Measurements from ENCODE around the gene SLC5A11.
A peak's percentile ranks its signal among the peaks of the same experiment; 100 is the strongest.
"Not testable (repeated sequence)": the region's sequence is repeated elsewhere in the genome, so short reads cannot be mapped to it uniquely, and the experiment has no call there.

The SLC5A11 gene, protein sequence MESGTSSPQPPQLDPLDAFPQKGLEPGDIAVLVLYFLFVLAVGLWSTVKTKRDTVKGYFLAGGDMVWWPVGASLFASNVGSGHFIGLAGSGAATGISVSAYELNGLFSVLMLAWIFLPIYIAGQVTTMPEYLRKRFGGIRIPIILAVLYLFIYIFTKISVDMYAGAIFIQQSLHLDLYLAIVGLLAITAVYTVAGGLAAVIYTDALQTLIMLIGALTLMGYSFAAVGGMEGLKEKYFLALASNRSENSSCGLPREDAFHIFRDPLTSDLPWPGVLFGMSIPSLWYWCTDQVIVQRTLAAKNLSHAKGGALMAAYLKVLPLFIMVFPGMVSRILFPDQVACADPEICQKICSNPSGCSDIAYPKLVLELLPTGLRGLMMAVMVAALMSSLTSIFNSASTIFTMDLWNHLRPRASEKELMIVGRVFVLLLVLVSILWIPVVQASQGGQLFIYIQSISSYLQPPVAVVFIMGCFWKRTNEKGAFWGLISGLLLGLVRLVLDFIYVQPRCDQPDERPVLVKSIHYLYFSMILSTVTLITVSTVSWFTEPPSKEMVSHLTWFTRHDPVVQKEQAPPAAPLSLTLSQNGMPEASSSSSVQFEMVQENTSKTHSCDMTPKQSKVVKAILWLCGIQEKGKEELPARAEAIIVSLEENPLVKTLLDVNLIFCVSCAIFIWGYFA

DNA sequence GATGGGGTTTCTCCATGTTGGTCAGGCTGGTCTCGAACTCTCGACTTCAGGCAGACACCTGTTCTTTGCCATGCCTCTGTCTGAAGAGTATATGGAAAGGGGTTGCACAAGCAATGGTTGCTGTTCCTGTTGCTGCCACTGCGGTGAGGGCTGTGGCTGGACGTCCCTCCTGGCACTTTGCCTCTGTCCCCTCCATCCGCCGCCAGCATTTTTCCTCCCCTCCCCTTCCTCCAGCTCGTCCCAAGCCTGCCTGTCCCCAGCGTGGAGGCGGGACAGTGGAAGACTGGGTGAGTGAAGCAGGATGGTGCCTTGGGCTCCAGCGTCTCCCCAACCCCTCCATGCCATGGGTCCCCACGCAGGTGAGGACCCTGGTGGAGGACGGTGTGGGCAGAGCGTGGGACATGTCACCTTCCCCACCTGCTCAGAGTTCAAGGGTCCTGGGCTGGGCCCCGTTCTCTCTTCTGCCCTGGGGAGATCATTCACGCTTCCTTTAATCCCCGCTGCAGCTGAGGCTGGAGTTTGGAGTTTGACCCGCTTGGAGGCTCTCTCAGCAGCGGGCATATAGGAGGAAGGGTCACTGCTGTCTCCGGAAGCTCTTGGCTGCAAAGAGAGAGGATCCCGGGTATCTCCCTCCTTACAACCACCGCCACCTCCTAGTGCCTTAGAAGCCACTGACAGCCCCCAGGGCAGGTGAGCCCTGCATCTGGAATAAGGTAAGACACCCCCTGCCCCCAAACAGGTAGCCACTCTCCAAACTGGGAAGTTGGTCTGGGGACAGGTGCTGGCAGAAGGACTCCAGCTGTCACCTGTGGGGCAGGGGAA, at the start of gene SLC5A11:
Gene SLC5A11, plus strand, starts transcription at position 238 of the 822 bp plus-strand sequence. CDS start 12,681 bp downstream, outside the sequence.
- peak; percentile 62 for DNase-seq (ENCODE audit: low spot score)

DNA sequence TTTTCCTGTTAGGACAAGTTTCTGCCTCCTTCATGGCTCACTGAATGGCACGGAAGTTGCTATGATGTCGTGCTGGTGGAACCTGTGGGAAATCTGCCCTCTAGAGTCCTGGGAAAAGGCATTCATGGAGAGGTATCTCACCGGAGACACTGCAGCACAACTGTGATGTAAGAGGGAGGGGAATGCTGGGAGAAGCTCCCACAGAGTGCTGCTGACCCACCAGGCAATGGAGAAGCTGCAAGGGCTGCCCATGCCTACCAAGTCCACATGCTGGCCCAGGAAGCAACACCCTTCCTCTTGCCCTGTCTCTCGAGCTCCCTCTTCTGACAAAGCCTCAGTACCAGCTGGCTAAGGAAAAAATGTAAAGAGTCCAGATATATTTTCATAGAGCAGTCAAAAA, 45.2 kb upstream of the SLC5A11 start:
- DNase-seq (ENCODE audit: low spot score): no peak

DNA sequence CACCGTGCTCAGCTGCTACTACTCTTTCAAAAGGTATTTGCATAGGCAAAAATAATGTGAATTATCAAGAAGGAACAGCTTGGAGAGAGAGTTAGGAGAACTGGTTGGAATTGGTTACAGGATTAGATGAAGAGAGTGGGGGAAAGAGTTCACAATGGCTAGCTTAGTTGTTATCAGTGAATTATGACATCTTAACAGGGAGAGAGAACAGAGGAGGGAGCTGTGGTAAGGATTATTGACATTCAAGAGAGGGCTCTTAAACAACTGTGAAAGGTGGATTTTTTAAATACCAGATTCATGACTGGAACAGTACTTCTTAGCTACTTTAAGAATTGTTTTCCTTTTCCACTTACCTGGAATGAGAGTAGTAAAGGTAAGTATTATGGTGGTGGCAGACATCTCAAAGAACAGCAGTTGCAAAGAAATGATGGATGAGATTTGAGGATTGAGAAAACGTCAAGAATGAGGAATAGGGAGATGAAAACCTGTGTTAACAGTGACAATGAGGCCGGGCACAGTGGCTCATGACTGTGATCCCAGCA, 43.9 kb upstream of the SLC5A11 start:
- DNase-seq (ENCODE audit: low spot score): no peak

DNA sequence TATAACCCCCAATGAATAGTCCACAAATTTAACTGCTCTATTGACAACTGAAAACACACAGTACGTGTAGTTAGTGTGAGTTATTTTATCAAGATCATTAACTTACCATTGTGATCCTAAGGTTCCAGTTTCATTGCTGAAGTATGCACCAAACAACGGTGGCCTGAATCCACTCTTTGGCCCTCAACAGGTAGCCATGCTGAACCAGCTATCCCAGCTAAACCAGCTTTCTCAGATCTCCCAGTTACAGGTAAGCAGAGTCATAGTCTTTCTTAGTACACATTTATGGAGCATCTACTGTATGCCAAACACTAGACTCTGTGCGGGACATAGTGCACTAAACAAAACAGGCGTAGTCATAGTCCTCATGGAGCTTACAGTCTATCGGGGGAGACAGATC, 40.3 kb upstream of the SLC5A11 start:
- DNase-seq (ENCODE audit: low spot score): no peak

DNA sequence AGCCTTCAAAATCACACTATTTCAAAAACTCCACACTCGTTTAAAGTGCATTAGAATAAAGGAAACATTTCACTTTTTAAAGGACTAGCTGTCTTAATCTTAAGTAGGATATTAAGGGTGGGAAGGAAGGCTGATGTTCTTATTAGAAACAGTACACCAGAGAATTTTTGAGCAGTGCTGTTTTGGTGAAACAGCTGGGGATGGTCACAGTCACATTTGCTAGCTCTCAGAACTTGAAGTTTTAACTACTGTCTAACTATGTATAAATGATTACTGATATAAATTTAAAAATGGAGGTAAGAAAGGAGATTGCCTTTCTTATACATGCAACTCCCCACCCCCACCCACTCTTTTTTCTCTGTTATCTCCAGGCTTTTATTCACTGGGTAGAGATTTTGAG, 38.5 kb upstream of the SLC5A11 start:
- DNase-seq (ENCODE audit: low spot score): no peak

DNA sequence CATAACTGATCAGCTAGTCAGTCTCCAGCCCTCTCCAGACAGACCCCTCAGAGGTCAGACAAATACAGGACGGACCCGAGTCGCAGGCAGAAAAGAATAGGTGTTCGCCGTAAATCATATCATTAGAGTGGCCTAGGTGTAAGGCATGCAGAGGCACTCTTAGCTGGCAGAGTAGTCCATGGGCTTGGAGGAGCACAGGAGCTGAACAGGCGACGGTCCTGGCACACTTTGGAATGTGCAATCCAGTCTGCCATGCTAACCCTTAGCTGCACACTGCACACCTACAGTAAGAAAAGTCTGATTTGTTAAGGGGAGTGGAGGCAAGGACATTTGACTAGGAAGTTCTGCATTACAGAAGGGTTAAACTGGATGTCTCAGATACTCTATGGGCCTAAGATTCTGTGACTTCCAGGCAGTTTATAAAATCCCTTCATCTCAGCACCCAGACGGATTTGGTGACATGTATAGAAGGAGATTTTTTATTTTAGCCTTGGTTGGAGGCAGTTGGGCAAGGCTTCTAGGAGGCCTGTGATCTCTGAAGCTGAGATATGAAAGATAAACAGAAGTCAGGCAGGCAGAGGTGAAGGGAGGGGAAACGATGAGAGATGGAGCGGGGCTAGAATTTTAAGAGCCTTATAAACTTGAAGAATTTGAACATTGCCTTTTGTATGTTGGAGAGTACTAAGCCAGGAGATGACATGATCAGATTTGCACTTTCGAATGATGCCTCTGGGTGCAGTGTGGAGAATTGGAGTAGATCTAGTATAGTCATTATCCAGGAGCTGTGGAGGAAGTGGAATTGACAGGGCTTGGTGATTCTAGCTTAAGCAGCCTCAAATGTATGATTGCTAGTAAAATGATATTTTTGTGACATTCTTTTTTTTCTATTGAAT, 34.6 kb upstream of the SLC5A11 start:
- DNase-seq (ENCODE audit: low spot score): no peak

DNA sequence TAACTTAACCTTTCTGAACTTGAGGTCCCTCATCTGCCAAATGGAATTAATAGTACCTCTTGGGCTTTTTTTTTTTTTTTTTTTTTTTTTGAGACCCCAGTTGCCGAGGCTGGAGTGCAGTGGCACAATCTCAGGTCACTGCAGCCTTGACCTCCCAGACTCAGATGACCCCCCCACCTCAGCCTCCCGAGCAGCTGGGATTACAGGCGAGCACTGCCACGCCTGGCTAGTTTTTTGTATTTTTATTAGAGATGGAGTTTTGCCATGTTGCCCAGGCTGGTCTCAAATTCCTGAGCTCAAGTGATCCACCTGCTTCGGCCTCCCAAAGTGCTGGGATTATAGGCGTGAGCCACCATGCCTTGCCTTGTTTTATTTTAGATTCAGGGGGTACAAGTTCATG, 33.0 kb upstream of the SLC5A11 start:
- DNase-seq (ENCODE audit: low spot score): not testable (repeated sequence)

DNA sequence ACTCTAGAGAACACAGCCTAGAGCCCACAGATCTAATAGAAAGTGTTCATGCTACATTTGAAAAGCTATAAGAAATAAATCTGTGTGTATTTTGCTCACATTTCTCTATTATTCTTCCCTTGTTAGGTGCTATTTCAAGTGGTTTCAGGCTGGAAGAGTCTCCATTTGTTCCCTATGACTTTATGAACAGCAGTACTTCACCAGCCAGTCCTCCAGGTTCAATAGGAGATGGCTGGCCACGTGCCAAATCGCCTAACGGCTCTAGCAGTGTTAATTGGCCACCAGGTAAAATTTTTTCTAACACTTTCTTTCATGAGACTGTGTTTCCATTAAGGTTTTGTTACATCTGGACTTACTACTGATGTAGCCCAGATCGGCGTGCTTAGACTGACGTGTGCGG, 30.7 kb upstream of the SLC5A11 start:
- no peak for DNase-seq (ENCODE audit: low spot score)

DNA sequence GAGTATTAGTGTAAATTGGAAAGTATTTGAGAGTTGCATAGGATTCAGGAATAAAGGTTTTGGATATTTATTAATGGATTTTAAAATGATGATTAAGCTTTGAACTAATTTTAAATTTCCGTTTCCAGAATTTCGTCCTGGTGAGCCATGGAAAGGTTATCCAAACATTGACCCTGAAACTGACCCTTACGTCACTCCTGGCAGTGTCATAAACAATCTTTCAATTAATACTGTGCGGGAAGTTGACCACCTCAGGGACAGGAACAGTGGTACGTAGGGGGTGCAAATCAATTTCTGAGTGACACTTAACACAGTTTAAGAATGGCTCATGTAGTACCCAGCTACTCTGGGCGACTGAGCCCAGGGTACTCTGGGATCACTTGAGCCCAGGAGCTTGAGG, 29.1 kb upstream of the SLC5A11 start:
- no peak for DNase-seq (ENCODE audit: low spot score)

DNA sequence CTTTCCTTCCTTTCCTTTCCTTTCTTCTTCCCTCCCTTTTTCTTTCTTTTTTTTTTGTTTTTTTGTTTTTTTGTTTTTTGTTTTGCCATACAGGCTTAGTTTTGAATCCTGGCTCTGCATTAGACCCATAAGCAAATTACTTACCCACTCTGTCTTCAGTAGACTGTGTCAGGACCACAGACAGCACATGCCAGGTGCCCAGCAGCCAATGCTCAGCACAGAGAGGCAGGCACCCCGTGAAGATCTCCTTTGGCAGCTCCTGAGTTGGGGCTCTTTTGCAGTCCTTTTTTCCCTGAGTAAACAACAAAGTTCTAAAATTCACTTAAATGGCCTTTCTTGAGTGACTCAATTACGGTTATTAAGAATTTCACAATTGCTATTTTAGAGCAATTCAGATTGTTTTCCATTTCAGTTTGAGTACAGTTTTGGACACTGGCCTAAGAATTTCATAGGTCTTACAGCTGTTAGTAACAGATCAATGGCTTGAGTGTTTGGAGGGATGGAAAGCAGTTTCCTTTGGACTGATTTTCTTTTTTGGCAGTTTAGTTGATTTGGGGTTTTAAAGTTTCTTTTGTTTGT, 26.2 kb upstream of the SLC5A11 start:
- no peak for DNase-seq (ENCODE audit: low spot score)

DNA sequence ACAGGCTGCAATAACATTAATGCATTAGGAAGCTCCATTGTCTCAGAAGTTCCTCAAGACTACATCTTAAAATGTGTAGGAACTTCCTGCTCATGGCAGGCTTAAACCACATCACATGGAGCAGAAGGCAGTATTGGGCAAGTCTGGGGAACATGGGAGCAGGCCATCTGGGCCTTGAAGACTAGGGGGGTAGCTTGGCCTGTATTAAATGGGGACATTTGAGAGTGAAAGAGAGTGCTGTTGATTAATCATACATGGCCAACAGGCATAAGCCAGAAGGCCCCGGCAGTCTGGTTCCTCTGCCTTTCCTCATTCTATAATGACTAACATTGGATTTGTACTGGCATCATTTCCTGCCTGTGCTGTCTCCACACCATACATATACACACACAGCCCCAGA, 25.2 kb upstream of the SLC5A11 start:
- DNase-seq (ENCODE audit: low spot score): no peak

DNA sequence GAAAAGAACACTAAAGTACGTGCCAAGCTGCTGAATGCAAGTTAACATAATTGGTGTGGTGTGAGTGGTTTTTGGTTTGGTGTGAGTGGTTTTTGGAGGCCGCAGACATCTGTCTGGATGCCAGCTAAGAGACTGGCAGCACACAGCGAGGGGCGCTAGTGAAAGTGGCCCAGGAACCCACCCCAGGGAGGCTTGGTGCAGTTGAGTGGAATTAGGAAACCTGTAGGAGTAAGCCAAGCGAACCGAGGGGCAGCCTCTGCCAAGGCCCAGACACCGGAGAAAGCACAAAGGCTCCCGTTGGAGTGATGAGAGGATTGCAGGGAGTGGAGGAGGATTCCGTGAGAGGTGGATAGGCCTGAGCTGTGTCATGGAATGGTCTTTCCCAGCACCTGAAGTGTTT, 24.6 kb upstream of the SLC5A11 start:
- no peak for DNase-seq (ENCODE audit: low spot score)

DNA sequence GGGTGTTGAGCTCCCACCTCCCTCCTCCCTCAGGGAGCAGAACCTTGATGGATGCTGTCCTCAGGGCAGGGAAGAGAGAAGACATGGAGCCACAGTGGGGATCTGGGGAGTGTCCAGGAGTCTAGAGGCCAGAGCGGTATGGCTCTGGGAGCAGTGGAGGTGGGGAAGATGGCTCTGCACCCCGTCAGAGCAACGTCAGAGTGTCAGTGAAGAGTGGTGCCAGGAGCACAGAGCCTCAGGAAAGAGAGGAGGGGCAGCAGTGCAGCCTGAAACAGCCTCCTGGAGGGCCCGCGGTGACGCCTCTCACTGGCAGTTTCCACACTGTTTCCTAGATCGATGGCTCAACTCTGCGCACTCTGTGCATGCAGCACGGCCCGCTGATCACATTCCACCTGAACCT, 23.2 kb upstream of the SLC5A11 start:
- no peak for DNase-seq (ENCODE audit: low spot score)

DNA sequence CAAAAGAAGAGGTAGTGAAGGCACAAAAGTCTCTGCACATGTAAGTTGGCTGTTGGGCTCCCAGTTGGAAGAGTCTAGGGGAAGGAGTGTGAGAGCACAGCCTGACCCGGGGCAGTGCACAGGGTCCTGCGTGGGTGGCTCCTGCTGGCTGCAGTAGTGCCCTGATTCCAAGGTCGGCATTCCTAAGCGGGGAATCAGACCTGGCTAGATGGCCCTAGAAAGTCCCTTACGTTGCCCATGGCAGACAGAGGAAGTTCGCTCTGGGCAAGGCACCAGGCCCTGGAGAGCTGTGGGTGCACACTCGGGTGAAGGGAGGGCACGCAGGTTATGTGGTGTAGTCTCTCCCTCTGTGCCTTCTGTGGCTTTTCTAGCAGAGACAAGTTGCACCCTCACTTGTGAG, 22.8 kb upstream of the SLC5A11 start:
- no peak for DNase-seq (ENCODE audit: low spot score)

DNA sequence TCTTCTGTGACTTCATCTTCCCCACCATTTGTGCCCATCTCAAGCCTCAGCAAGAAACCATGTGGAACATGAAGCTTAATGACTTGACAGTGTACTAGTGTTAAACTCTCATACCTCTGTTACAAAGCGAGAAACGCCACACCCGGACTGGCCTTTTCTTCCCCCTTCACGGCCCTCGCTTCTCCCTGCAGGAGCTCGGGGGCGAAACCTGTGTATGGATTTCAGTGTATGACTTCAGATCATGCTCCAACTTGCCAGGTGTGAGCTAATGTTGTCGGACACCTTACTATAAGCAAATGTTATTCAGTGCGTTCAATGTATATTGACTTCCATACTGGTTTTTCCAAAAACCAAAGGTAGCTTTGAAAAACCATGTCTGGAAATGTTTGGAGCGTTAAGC, 20.1 kb upstream of the SLC5A11 start:
- no peak for DNase-seq (ENCODE audit: low spot score)

DNA sequence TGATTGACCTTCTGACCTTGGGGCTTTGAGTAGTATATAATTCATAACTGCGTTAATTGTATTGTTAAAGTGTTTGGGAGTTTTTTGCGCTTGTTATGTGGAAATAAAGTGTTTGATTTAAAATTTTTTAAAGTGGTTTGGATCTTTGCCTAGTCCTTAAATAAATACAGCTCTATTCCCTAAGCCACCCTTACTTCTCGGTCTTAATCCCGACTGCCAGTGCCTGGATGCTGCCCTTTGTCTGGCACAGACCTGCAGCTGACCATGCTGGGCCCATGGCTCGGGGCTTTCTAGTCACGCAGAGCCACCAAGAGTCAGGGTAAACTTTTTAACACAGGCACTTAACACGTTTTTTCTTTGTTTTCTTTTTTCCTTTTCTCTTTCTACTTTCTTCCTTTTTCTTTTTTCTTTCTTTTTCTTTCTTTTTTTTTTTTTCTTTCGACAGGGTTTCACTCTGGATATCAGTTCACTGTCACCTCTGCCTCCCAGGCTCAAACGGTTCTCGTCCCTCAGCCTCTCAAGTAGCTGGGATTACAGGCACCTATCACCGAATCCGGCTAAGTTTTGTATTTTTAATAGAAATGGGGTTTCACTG, 19.6 kb upstream of the SLC5A11 start:
- no peak for DNase-seq (ENCODE audit: low spot score)

DNA sequence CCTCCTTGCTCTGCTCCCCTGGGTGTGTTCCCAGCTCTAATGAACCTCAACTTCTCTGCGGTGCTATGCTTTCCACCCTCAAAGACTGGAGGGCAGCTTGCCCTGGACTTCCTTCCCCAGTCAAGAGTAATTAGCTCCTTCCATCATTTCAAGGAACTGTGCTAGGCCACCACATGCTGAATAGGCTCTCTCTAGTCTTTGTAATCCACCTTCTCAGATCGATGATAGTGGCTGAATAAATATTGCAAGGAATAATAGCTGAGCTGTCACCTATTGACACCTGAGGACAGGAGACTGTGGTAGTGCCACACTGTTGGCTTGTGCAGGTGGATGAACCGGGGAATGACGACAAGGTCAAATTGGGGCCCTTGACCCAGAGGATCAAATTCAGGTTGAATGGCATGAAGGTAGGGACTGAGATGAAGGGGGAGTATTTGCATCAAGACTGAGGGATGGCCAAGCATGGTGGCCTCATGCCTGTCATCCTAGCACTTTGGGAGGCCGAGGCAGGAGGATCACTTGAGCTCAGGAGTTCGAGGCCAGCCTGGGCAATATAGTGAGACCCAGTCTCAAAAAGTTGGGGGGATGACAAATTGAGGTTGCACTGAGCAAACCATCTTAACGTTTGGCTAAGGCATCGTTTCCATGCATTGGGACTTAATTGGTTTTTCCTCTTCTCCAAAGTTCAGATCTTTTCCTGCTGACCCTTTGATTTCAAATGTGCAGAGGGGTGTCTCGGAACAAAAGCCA, 18.8 kb upstream of the SLC5A11 start:
- DNase-seq (ENCODE audit: low spot score): no peak

DNA sequence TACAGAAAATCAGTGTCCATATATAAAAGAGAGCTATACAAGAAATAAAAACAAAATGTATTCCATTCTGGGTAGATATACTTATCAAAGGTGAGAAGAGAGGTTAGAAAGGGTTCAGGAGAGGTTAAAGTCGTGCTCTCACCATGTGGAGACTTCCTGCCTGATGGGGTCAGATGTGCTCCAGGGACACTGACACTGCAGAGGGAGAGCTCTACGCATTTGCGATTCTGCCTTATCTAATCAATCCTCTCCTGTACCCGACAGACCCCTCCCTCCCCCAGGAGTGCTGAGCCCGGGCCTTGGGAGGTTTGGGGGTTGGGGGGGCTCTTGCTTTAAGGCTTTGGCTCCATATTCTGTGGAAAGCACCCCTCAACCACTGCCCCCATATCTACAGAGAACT, 16.6 kb upstream of the SLC5A11 start:
- no peak for DNase-seq (ENCODE audit: low spot score)

DNA sequence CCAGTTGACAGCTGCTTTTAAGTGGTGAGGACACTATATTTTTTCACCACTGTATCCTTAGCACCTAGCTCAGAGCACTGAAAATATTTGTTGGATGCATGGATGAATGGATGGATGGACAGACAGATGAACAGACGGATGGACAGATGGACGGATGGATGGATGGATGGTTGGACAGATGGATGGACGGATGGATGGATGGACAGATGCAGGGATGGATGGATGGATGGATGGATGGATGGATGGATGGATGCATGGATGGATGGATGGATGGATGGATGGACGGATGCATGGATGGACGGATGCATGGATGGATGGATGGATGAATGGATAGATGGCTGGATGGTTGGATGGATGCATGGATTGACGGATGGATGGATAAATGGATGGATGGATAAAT, 12.4 kb upstream of the SLC5A11 start:
- DNase-seq (ENCODE audit: low spot score): no peak

Measured in Ammon's horn (tissue), 1 donor.